Adrenal gland (tissue), 12 donors: ENCODE results near the gene FAM241B. TPM values are rescaled to one million over a fixed set of nuclear protein-coding genes. Genes with fewer than 3 reads are reported as not detected.

Source experiments
- DNase-seq, 7 donors: peaks; one replicate each; pipeline ENCODE4 v3.0.0-alpha.2; 2019 to 2020
- H3K27ac ChIP-seq, 5 donors: fragments of 200-600 bp; sonication (generic) in 4 of 5; 1 replicate in 3 of 5; 2 replicates in 2 of 5; pipeline versions ENCODE4 v1.5.1 to v1.8.0; 2016 to 2020; ENCODE audit warnings: mild to moderate bottlenecking in 1 of 5
- H3K27me3 ChIP-seq: fragments of 200-600 bp; 2 replicates; pipeline ENCODE4 v1.8.0; 2021
- H3K36me3 ChIP-seq, 2 donors: fragments of 200-600 bp; replicated peaks in 1 of 2; 1 replicate in 1 of 2; 2 replicates in 1 of 2; pipeline versions ENCODE4 v1.5.1 to v1.8.0; 2018 to 2022
- H3K4me1 ChIP-seq, 2 donors: fragments of 200-600 bp; replicated peaks in 1 of 2; 1 replicate in 1 of 2; 2 replicates in 1 of 2; pipeline versions ENCODE4 v1.5.1 to v1.8.0; 2018 to 2021
- H3K4me3 ChIP-seq, 4 donors: fragments of 200-600 bp; sonication (generic) in 3 of 4; one replicate each; pipeline ENCODE4 v1.5.1; 2016 to 2018
- H3K9me3 ChIP-seq, 3 donors: fragments of 200-600 bp; sonication (generic) in 1 of 3; replicated peaks in 1 of 3; 1 replicate in 2 of 3; 2 replicates in 1 of 3; pipeline versions ENCODE4 v1.5.1 to v1.8.0; 2016 to 2021
- CTCF ChIP-seq, 6 experiments: fragments of 450-650 bp in 4 of 6; fragments of 200-600 bp in 2 of 6; sonication (generic) in 1 of 6; IDR thresholded peaks; 1 replicate in 5 of 6; 2 replicates in 1 of 6; pipeline versions ENCODE4 v1.5.1 to v1.8.0; 2016 to 2021; ENCODE audit warnings: antibody characterized with exemption in 6 of 6, mild to moderate bottlenecking in 2 of 6, moderate library complexity in 1 of 6
- POLR2A ChIP-seq, 2 donors: fragments of 450-650 bp; IDR thresholded peaks; one replicate each; pipeline ENCODE4 v1.6.1; 2017; ENCODE audit warnings: antibody characterized with exemption in 2 of 2, mild to moderate bottlenecking in 2 of 2, moderate library complexity in 1 of 2
- WGBS, 4 donors: extraction: QIAGEN DNeasy Blood & Tissue Kit in 2 of 4; methylation state at CpG; one replicate each; pipeline versions ENCODE4 v1.1.5 to v1.1.7; 2013 to 2017; 5-methylcytosine and 5-hydroxymethylcytosine counted together
- intact Hi-C, 2 donors: fragments of 100-400 bp; cut with DNase I; formaldehyde crosslinking; loops; one replicate each; pipeline versions ENCODE4 v1.14.1 to v1.15.0; 2022 to 2023
- polyA plus RNA-seq, 3 donors: library from polyadenylated mRNA; stranded (reverse); fragments of 200-250 nt in 2 of 3; fragments of 350-450 nt in 1 of 3; fragmentation: Illumina TruSeq in 1 of 3; extraction: RNeasy Lipid Tissue Mini Kit (QIAGEN cat#74804) in 1 of 3; gene quantifications; one replicate each; pipeline ENCODE4 v1.2.3, GENCODE V29; 2013 to 2014
- total RNA-seq, 9 donors: library from RNA; depleted of rRNA in 4 of 9; stranded (reverse); fragments of >200 nt in 4 of 9; fragments of 120-200 nt in 1 of 9; fragmentation: NEBNext Ultra II Directional in 1 of 9; extraction: Animal tissue kit (Norgen Biotek cat#: 25700) in 1 of 9; gene quantifications; one replicate each; pipeline versions ENCODE4 v1.1.0 to v1.2.4, GENCODE V29; 2013 to 2023
- donor health status: healthy with polysubstance abuse.
- donor health status: Bipolar disorder and iron deficiency.
- donor health status: DM: yes; HTN: yes; CAD: no.
- donor health status: DM: no; HTN: no; CAD: no.
- donor health status: DM: no; HTN: no; CAD: no.
- donor health status: DM: yes; HTN: yes; CAD: no.

The FAM241B gene
- total and polyA plus RNA-seq, 12 donors: 1.4 to 4.6 (median 3.0) TPM; not detected in 2

- TF ChIP-seq CTCF (IDR thresholded peaks at IDR 0.05) (no peak), POLR2A (IDR thresholded peaks at IDR 0.05) (no peak)
- no peak overlapping the region for H3K27ac ChIP-seq
- WGBS, 4 donors: 78 to 88% (median 83%) methylated on average over 6 to 14 of the region's 14 CpGs
- intact Hi-C loops: no loop called here
- H3K4me3 ChIP-seq: no peak overlapping the region
- no peak for DNase-seq
- H3K27me3 ChIP-seq: no peaks in the 10 kb centered on the region
- no peaks in the 10 kb centered on the region for H3K9me3 ChIP-seq
- H3K36me3 ChIP-seq: no peaks in the 10 kb centered on the region
- H3K4me1 ChIP-seq: no peaks in the 10 kb centered on the region
Measured at GRCh38 chr10:69652111-69652856, 22.2 kb downstream of the FAM241B start.

GRCh38 chr10:69652857-69653199 is 22.8 kb downstream of the FAM241B start:
- 86 to 100% (median 90%) methylated on average over 1 to 3 of the region's 3 CpGs for WGBS, 4 donors
- Histone ChIP-seq H3K36me3 (no peaks in the 10 kb centered on the region), H3K4me1 (no peaks in the 10 kb centered on the region), H3K4me3 (no peak overlapping the region), H3K27me3 (no peaks in the 10 kb centered on the region), H3K9me3 (no peaks in the 10 kb centered on the region), H3K27ac (no peak overlapping the region)
- TF ChIP-seq POLR2A (IDR thresholded peaks at IDR 0.05) (no peak), CTCF (IDR thresholded peaks at IDR 0.05) (no peak)
- intact Hi-C loops: no loop called here
- no peak for DNase-seq

- no peaks in the 10 kb centered on the region for H3K27me3 ChIP-seq
- no peak for DNase-seq
- H3K27ac ChIP-seq: no peak overlapping the region
- H3K36me3 ChIP-seq: no peaks in the 10 kb centered on the region
- intact Hi-C loops: no loop called here
- no peaks in the 10 kb centered on the region for H3K9me3 ChIP-seq
- no peak overlapping the region for H3K4me3 ChIP-seq
- no peaks in the 10 kb centered on the region for H3K4me1 ChIP-seq
- TF ChIP-seq CTCF (IDR thresholded peaks at IDR 0.05) (no peak), POLR2A (IDR thresholded peaks at IDR 0.05) (no peak)
- WGBS, 4 donors: 88 to 91% (median 90%) methylated on average over 3 to 6 of the region's 6 CpGs
Measured at GRCh38 chr10:69653561-69653960, 23.5 kb downstream of the FAM241B start.

GRCh38 chr10:69655124-69655867 is 25.2 kb downstream of the FAM241B start:
- no peak for DNase-seq
- WGBS, 4 donors: 77 to 82% (median 79%) methylated on average over 15 to 20 of the region's 20 CpGs
- Histone ChIP-seq H3K27me3 (no peaks in the 10 kb centered on the region), H3K27ac (no peak overlapping the region), H3K4me3 (no peak overlapping the region), H3K36me3 (no peaks in the 10 kb centered on the region), H3K4me1 (no peaks in the 10 kb centered on the region), H3K9me3 (no peaks in the 10 kb centered on the region)
- no peak for TF ChIP-seq POLR2A (IDR thresholded peaks at IDR 0.05)
- no peak for TF ChIP-seq CTCF (IDR thresholded peaks at IDR 0.05)
- intact Hi-C loops: no loop called here
